H54 (cell line): ENCODE results near the gene GSDME.

Experiments
- DNase-seq: peaks from one replicate; pipeline ENCODE4 v3.0.0; 2011; ENCODE audit warnings: low spot score, mixed read lengths; ENCODE audit not compliant: insufficient read length
- FAIRE-seq: peaks from 3 replicates; lab custom pipeline; 2011; peaks lifted over from hg19 to GRCh38; lab: Jason Lieb, UNC
- POLR2A ChIP-seq: IDR thresholded peaks from 2 replicates; pipeline ENCODE4 v1.6.1; 2011; ENCODE audit warnings: low read depth, mild to moderate bottlenecking, low read length

The GSDME gene

DNA sequence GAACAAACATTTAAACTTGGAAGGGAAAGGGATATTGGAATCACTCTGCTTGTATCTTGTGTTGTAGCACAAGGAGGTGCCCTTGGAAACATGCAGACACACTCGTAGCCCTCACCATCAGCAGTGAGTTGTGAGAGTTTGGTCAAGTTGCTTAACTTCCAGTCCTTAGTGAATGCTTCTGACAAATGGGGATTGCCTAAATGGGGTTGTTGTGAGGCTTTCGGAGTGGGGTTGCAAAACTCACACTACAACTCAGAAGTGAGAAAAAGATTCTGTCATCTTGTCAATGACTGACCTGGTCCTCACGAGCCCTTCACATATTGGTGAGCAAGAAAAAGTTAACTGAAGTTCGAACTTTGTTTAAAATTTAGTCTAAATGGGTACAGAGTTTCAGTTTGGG, 29.0 kb upstream of the GSDME start:
- FAIRE-seq: no peak

DNA sequence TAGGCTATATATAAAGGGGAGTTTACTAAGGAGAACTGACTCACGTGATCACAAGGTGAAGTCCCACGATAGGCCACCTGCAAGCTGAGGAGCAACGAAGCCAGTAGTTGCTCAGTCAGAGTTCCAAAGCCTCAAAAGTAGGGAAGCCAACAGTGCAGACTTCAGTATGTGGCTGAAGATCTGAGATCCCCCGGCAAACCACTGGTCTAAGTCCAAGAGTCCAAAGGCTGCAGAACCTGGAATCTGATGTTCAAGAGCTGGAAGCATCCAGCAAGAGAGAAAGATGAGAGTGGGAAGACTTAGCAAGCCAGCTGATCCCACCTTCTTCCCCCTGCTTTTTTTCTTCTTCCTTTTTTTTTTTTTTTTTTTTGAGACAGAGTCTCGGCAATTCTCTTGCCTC, 27.0 kb upstream of the GSDME start:
- DNase-seq (no peak), FAIRE-seq (no peak)
- no peak for TF ChIP-seq POLR2A

More for the DNA sequence above, 29.0 kb upstream of the GSDME start:
- DNase-seq: no peak
- TF ChIP-seq POLR2A: no peak

DNA sequence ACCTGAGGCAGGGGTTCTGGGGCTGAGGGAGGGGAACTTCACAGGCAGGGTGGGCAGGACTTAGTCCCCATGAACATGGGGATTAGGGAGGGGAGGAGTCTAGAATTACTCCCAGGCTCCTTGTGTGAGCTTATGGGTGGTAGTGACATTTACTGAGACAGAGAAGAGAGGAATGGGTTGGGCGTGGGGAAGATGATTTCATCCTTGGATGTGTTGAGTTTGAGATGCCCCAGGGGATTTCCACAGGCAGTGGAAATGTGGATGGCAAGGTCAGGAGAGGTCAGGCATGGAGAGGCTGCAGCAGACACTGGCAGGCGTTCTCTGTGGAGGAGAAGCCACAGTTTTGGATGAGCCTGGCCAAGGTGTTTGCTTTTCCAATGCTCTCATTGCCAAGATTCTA, 26.4 kb upstream of the GSDME start:
- DNase-seq (no peak), FAIRE-seq (no peak)

DNA sequence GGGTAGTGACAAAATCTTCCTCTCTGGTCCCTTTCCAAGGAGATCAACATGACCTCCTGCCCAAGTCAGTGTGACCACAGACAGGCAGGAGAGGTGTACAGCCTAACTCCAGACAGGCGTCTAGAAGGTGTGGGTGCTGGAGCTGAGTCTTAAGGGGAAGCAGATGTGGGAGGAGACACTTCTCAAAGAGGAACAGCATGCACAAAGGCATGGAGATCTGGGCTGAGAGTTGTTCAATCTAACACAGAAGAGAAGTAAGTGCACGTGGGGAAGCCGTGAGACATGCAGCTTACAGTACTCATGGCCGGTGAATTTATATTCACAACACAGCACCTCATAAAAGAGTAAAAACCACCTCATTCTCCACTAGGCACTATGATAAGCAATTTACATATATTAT, 23.8 kb upstream of the GSDME start:
- no peak for TF ChIP-seq POLR2A
- FAIRE-seq: no peak
- no peak for DNase-seq

More for the DNA sequence above, 26.4 kb upstream of the GSDME start:
- no peak for TF ChIP-seq POLR2A

DNA sequence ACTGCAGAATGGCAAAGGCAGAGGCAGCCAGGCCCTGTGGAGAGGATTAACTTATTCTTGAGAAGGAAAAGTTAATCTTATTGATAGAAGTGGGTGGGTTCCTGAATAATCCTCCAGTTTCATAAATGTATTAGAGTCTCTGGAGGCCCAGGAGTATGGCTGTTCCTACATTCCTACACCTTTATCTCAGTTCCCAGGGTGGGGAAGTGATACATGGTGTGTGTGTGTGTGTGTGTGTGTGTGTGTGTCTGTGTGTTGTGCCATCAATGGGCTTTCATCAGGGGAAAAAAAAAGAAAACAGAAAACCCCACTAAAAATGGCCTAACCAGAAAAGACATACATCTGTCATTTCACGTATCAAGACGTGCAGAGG, 22.0 kb upstream of the GSDME start:
- DNase-seq: no peak
- FAIRE-seq: no peak
- TF ChIP-seq POLR2A: no peak

DNA sequence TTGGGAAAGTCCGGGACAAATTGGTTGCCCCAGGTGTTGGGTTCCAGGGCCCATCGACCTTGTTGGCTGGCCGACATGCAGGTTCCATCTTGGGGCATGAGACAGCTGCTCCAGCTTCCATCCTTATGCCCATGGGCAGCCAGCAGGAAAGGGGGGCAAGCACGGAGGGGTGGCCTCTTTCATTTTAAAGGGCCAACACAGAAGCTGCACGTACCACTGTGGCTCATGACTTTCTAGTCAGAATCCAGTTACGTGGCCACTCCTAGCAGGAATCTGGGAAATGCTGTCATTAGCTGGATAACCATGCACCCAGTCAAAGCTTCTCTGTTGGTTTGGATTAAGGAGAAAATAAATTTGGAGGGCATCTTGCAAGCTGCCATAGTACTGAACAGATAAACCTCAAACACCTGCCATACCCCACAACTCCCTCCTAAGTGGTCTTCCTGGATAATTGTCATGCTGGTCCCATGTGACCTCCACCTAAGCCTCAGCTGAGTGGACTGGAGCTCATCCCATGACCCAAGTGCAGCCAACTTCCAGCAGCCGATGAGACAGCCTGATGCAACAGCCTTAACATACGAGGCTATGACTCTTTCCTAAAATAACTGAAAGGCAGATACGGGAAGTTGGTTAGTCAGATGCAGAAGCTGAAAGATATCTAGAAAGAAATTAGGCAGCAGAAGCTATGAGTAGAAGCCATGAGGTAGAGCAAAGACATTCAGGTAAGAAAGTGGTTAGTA, 21.4 kb upstream of the GSDME start:
- DNase-seq (peak; percentile 66), FAIRE-seq (peak; percentile 80)

DNA sequence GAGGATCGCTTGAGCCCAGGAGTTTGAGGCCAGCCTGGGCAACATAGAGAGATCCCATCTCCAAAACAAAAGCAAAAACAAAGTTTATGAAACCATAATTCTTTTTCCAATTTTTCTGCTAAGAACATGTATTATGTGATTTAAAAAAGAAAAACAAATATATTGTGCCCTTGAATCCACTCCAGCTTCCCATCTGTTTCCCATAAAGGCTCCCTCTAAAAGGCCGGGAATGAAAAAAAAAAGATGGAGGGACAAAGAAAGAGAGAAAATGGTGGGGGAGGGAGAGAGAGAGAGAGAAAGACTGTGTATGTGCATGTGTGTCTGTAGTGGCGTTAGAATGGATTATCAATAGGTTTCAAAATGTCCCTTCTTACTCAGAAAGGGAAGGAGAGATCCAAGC, 20.5 kb upstream of the GSDME start:
- TF ChIP-seq POLR2A: no peak
- DNase-seq: no peak
- no peak for FAIRE-seq

More for the DNA sequence above, 21.4 kb upstream of the GSDME start:
- TF ChIP-seq POLR2A: no peak

DNA sequence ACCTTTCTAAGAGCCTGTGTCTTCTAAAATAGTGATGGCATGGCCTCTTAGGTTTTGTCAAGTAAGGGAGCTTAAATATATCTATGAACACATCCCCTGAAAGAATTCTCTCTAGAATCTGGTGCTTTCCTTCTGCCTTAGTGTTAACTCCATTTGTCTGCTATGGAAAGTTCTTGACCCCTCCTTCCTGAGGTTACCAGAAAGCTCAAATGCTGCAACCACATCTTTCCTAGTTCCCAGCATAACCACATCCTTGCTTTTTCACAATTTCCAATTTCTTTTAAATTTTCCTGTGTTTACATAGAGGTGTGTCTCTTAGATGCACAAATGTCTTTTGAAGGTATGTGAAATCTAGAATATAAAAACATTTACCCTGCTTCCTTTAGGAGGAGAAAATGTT, 16.4 kb upstream of the GSDME start:
- DNase-seq (no peak), FAIRE-seq (no peak)
- TF ChIP-seq POLR2A: no peak

DNA sequence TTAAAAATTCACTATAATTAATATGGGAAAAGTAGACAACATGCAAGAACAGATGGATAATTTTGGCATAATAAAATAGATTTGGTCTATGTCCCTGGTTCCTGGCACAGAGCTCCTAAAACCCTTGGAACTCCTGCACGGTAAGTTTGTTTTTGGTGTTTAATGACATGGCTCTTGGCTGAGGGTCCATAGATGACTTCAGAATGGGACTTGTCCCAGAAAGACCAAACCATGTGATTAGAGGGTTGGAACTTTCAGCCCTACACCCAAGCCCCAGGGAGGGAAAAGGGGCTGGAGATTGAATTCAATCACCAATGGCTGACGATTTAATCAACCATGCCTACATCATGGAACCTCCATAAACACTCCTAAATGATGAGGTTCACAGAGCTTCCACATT, 12.6 kb upstream of the GSDME start:
- DNase-seq (no peak), FAIRE-seq (no peak)
- no peak for TF ChIP-seq POLR2A

DNA sequence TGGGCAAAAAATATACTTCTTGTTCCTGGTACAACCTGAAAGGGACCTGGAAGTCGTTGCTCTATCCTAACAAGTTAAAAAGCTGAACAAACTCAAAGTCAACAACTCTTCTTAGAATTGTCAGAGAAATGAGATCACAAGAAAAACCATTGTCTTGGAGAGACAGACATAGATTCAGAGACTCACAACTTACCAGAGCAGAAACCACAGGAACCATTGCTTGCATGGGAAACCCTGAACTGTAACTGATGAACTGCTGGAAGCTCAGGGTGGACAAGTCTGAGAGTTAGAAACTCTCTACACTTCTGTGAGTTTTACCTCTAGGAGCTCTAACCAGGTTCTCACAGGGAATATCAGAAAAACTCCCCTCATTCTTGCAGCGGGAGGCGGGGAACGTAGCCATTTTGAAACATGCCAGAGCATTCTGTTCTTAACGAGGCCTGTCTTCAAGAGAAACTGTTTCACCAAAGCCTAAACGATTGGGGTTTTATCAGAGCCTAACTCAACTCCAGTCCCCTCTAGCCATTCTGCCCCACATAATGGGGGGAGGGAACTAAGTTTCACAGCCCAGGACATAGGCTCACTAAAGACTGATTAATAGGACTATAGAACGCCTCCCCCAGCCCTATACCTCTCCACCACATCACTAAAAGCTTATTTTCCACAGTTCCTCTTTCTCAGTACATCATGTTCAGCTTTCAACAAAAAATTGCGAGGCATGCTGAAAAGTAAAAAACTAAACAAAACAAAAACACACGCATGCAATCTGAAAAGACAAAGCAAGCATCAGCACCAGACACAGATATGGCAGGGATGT, 12.0 kb upstream of the GSDME start:
- no peak for FAIRE-seq
- DNase-seq: no peak
- TF ChIP-seq POLR2A: no peak

DNA sequence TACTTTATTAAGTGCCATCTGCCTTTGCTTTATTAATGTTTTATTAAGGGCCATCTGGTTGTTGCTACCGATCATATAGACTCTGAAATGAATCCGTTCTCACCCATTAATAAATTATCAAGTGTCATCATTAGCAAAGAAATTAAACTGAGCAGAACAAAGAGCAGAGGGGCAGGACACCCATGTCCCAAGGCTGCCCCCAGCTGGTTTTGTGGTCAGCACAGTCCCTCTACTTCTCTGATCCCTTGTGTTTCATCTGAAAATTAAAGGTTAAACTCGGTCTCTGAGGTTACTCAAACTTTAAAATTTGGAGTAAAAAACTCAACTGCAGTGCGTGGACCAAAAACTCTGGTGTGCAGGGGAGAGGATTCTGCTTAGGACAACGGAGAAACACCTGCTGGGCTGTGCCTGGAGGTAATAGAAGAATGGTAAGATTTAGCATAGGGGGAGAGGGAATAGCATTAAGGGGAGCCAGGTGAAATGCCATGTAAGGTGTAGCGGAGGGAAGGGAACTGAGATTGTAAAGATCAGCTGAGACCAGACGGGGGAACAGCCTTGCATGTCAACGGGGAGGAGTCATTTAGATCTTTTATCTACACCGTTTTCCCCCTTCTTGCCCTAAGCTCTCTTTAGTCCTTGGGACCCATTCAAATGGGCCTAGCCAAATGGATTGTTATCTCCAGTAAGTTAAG, 10.8 kb upstream of the GSDME start:
- no peak for TF ChIP-seq POLR2A
- DNase-seq (no peak), FAIRE-seq (no peak)

DNA sequence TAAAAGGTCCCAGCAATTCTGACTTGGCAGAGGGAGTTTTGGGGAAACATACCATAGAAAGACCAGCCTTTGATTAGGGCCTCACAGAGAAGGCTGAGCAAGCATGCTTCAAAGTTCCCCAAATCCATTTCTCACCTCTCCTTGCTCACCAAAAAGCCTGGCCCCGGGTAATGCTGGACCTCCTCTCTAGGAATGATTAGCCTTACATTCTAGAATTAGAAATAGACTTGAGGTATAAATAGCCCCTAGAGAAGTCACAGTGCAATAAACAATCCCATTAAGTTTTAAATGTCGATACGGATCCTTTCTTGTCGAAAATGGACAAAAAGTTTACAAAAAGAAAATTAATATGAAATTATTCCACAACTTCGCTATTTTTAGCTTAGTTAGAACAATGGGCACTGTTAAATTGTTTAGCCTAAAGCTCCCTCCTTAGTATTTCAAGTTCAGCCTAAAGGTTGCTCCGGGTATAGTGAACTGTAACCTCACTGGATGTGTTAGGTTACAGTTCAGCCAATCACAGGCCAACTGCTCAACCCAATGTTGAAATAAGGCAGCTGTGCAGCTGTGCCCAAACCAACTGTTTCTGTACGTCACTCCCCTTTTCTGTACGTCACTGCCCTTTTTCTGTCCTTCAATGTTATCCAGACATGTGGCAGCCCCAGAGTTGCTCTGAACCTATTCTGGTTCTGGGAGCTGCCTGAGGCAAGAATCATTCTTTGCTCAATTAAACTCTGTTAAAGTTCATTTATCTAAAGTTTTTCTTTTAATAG, 7.9 kb upstream of the GSDME start:
- no peak for DNase-seq
- no peak for TF ChIP-seq POLR2A

DNA sequence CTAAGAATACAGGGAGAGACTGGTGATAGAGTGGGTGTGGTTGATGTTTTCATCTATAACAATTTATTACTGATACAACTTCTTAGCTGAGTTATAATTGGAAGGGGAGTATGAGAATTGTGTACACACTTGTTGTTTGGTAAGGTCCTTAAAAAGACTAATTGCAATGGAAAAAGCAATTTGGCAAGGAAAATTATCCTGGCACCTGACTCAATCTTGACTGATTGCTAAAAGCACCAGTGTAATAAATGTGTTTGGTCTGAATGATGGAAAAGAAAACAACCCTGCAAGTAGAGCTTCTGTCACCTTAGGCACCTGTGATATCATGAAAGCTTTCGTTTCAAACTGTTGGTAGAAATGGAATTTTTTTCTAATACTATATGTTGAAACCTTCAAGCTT, 6.7 kb upstream of the GSDME start:
- no peak for TF ChIP-seq POLR2A
- DNase-seq (no peak), FAIRE-seq (no peak)

More for the DNA sequence above, 7.9 kb upstream of the GSDME start:
- FAIRE-seq: no peak
